Activated CD8-positive, alpha-beta T cell treated with anti-CD3 and anti-CD28 coated beads for 36 hours (primary cell): ENCODE measurements around the gene ITIH4. TPM values are rescaled to one million over a fixed set of nuclear protein-coding genes. Genes with fewer than 3 reads are reported as not detected.

Experiments used
- ATAC-seq: fragments of 200-7000 bp; cut with Tn5 transposase; one replicate; pipeline ENCODE4 v1.10.0; 2021; ENCODE audit warnings: mild to moderate bottlenecking, moderate library complexity
- CTCF ChIA-PET: fragments of 350-600 bp; sonication (Branson Sonifier 250); formaldehyde crosslinking; loops from one replicate; lab custom pipeline; 2021; ENCODE audit warnings: antibody characterized with exemption; lab: Charles Lee
- POLR2A ChIA-PET: fragments of 350-600 bp; sonication (Branson Sonifier 250); formaldehyde crosslinking; loops from one replicate; lab custom pipeline; 2021; ENCODE audit warnings: antibody characterized with exemption; lab: Charles Lee
- DNase-seq: peaks from one replicate; pipeline ENCODE4 v3.0.0-alpha.2; 2020
- H3K27ac Mint-ChIP-seq: one replicate; pipeline ENCODE4 v1.8.0; 2021; ENCODE audit warnings: mild to moderate bottlenecking, mixed read lengths
- H3K27me3 Mint-ChIP-seq: one replicate; pipeline ENCODE4 v1.8.0; 2021; ENCODE audit warnings: mixed read lengths
- H3K36me3 Mint-ChIP-seq: one replicate; pipeline ENCODE4 v1.8.0; 2021; ENCODE audit warnings: low read depth, mixed read lengths
- H3K4me1 Mint-ChIP-seq: one replicate; pipeline ENCODE4 v1.8.0; 2021; ENCODE audit warnings: low read depth, mixed read lengths
- H3K4me3 Mint-ChIP-seq: one replicate; pipeline ENCODE4 v1.8.0; 2021; ENCODE audit warnings: mild to moderate bottlenecking, moderate library complexity, mixed read lengths
- H3K9me3 Mint-ChIP-seq: one replicate; pipeline ENCODE4 v1.8.0; 2021; ENCODE audit warnings: mixed read lengths
- CTCF ChIP-seq: fragments of 200-600 bp; IDR thresholded peaks from one replicate; pipeline ENCODE4 v1.8.0; 2022; ENCODE audit warnings: antibody characterized with exemption, mild to moderate bottlenecking
- intact Hi-C: fragments of 100-400 bp; cut with micrococcal nuclease; formaldehyde crosslinking; loops from one replicate; pipeline ENCODE4 v1.10.0; 2022
- total RNA-seq, 2 experiments: library from RNA; stranded (reverse); gene quantifications; one replicate each; pipeline ENCODE4 v1.2.3, GENCODE V29; 2021

ITIH4 gene
- total RNA-seq, 2 experiments from 2014 or later = 3.9 to 5.5 TPM

GRCh38 chr3:52779837-52780585 is 50.5 kb downstream of the ITIH4 start:
- Mint-ChIP-seq H3K36me3 (no peaks in the 10 kb centered on the region), H3K27me3 (peaks cover 2% of the 10 kb centered on the region), H3K4me3 (no peak overlapping the region), H3K9me3 (no peaks in the 10 kb centered on the region), H3K27ac (no peak overlapping the region), H3K4me1 (no peaks in the 10 kb centered on the region)
- ChIA-PET POLR2A (interaction anchor here (1.7 kb wide), 1 partner anchor 9 kb away, joined by 8 read pairs; the partner anchor contains the start of gene NEK4), CTCF (interaction anchor here (0.7 kb wide), 1 partner anchor 19 kb away, joined by 3 read pairs; no protein-coding TSS in a partner anchor)
- intact Hi-C loops = no loop called here
- no peak for DNase-seq
- no peak for ATAC-seq
- no peak for TF ChIP-seq CTCF

- Mint-ChIP-seq H3K9me3 (no peaks in the 10 kb centered on the region), H3K4me1 (no peaks in the 10 kb centered on the region), H3K4me3 (no peak overlapping the region), H3K36me3 (no peaks in the 10 kb centered on the region), H3K27ac (no peak overlapping the region), H3K27me3 (peaks cover 2% of the 10 kb centered on the region)
- no peak for TF ChIP-seq CTCF
- ChIA-PET POLR2A (interaction anchor here (1.7 kb wide), 1 partner anchor 9 kb away, joined by 8 read pairs; the partner anchor contains the start of gene NEK4), CTCF (interaction anchor here (0.7 kb wide), 1 partner anchor 20 kb away, joined by 3 read pairs; no protein-coding TSS in a partner anchor)
- DNase-seq = no peak
- no peak for ATAC-seq
- intact Hi-C loops = no loop called here
These were observed 51.2 kb downstream of the ITIH4 start for GRCh38 chr3:52779011-52779836.

GRCh38 chr3:52777959-52778805 is 52.3 kb downstream of the ITIH4 start:
- no peak overlapping the region for H3K27ac Mint-ChIP-seq
- intact Hi-C loops = no loop called here

More at GRCh38 chr3:52777959-52778805, 52.3 kb downstream of the ITIH4 start:
- H3K36me3 Mint-ChIP-seq = no peaks in the 10 kb centered on the region
- ChIA-PET CTCF (no interaction called here), POLR2A (interaction anchor here (0.8 kb wide), 1 partner anchor 9 kb away, joined by 3 read pairs; no protein-coding TSS in a partner anchor)
- no peak for DNase-seq
- no peaks in the 10 kb centered on the region for H3K4me1 Mint-ChIP-seq
- H3K27me3 Mint-ChIP-seq = peaks cover 2% of the 10 kb centered on the region
- no peaks in the 10 kb centered on the region for H3K9me3 Mint-ChIP-seq
- TF ChIP-seq CTCF = no peak
- ATAC-seq = no peak
- no peak overlapping the region for H3K4me3 Mint-ChIP-seq
